OCI-LY3 (cell line): ENCODE results near the gene RBL2.

Source experiments
- CTCF ChIP-seq: fragments of 200-600, 300-600 bp; sonication (generic); IDR thresholded peaks from 2 replicates; pipeline ENCODE4 v1.5.1; 2014; ENCODE audit warnings: antibody characterized with exemption, low read length, low read depth
- EZH2phosphoT487 ChIP-seq: fragments of 200-600 bp; shearing (Covaris generic); IDR thresholded peaks from 2 replicates; pipeline ENCODE4 v1.6.1; 2018; ENCODE audit warnings: antibody characterized with exemption, mixed run types, low read depth

- TF ChIP-seq CTCF (no peak), EZH2phosphoT487 (no peak)
These were observed 16.3 kb upstream of the RBL2 start for GRCh38 chr16:53417976-53418375.
